PC-9 (cell line): ENCODE measurements around the gene CETP. TPM values are rescaled to one million over a fixed set of nuclear protein-coding genes. Genes with fewer than 3 reads are reported as not detected.

Experiments
- BruUV-seq: library from RNA; stranded (reverse); fragments of 400-500 nt; replicated peaks from 2 replicates; lab custom pipeline; 2021; lab: Mats Ljungman, UMichigan
- CTCF ChIA-PET: fragments of 300-600 bp; sonication (Branson Sonifier 250); formaldehyde crosslinking; loops from one replicate; lab custom pipeline; 2022; ENCODE audit warnings: antibody characterized with exemption; lab: Charles Lee
- POLR2A ChIA-PET: fragments of 300-600 bp; sonication (Branson Sonifier 250); formaldehyde crosslinking; loops from one replicate; lab custom pipeline; 2022; ENCODE audit warnings: antibody characterized with exemption; ENCODE audit not compliant: unreplicated experiment; lab: Charles Lee
- DNase-seq, 2 experiments: peaks; one replicate each; pipeline versions ENCODE4 v3.0.0 to v3.0.0-alpha.2; 2015 to 2022; ENCODE audit warnings: mixed read lengths in 1 of 2
- H2AFZ ChIP-seq: fragments of 200-600 bp; sonication (generic); 2 replicates; pipeline ENCODE4 v1.8.1; 2017; ENCODE audit warnings: antibody characterized with exemption
- H3F3A ChIP-seq: fragments of 200-600 bp; sonication (generic); 2 replicates; pipeline ENCODE4 v1.8.1; 2017; ENCODE audit warnings: antibody characterized with exemption, mild to moderate bottlenecking, low read depth; ENCODE audit not compliant: insufficient read depth
- H3K27ac ChIP-seq: fragments of 200-600 bp; sonication (generic); 2 replicates; pipeline ENCODE4 v1.6.1; 2016; ENCODE audit warnings: mixed run types
- H3K27me3 ChIP-seq: fragments of 200-600 bp; sonication (generic); 2 replicates; pipeline ENCODE4 v1.6.1; 2016; ENCODE audit warnings: low read depth, mixed run types; ENCODE audit not compliant: insufficient read depth
- H3K36me3 ChIP-seq: fragments of 200-600 bp; sonication (generic); 2 replicates; pipeline ENCODE4 v1.6.1; 2016; ENCODE audit warnings: low read depth, mixed run types
- H3K4me1 ChIP-seq: fragments of 200-600 bp; sonication (generic); replicated peaks from 2 replicates; pipeline ENCODE4 v1.6.1; 2016; ENCODE audit warnings: mixed run types; ENCODE audit not compliant: insufficient read depth
- H3K4me2 ChIP-seq: fragments of 200-600 bp; sonication (generic); 2 replicates; pipeline ENCODE4 v1.6.1; 2017; ENCODE audit warnings: mixed run types
- H3K4me3 ChIP-seq: fragments of 200-600 bp; sonication (generic); 2 replicates; pipeline ENCODE4 v1.6.1; 2016; ENCODE audit warnings: mixed run types
- H3K79me2 ChIP-seq: fragments of 200-600 bp; sonication (generic); 2 replicates; pipeline ENCODE4 v1.6.1; 2017; ENCODE audit warnings: low read depth, mixed run types
- H3K9me2 ChIP-seq: fragments of 200-600 bp; sonication (generic); 2 replicates; pipeline ENCODE4 v1.8.1; 2017; ENCODE audit warnings: mild to moderate bottlenecking; ENCODE audit not compliant: insufficient read depth
- H3K9me3 ChIP-seq: fragments of 200-600 bp; sonication (generic); 2 replicates; pipeline ENCODE4 v1.8.1; 2016; ENCODE audit warnings: low read depth; ENCODE audit not compliant: insufficient read depth
- H4K20me1 ChIP-seq: fragments of 200-600 bp; sonication (generic); 2 replicates; pipeline ENCODE4 v1.8.1; 2017; ENCODE audit not compliant: insufficient read depth
- EZH2 ChIP-seq: fragments of 200-600 bp; sonication (generic); IDR thresholded peaks from 2 replicates; pipeline ENCODE4 v1.8.0; 2017; ENCODE audit warnings: antibody characterized with exemption, low read depth
- intact Hi-C: fragments of 100-400 bp; cut with micrococcal nuclease; formaldehyde crosslinking; loops from one replicate; pipeline ENCODE4 v1.10.0; 2022; ENCODE audit not compliant: unreplicated experiment
- total RNA-seq: library from RNA; stranded (reverse); gene quantifications from 2 replicates; pipeline ENCODE4 v1.2.3, GENCODE V29; 2021
- TF ChIP-seq, protein P1 (sequence below): fragments of 200-600 bp; sonication (generic); conservative IDR thresholded peaks from 2 replicates; pipeline ENCODE4 v1.6.1; 2017; ENCODE audit warnings: mixed run types, antibody characterized with exemption, mild to moderate bottlenecking, moderate library complexity

CETP gene
- total RNA-seq, 1 experiment from 2014 or later = not detected

DNA sequence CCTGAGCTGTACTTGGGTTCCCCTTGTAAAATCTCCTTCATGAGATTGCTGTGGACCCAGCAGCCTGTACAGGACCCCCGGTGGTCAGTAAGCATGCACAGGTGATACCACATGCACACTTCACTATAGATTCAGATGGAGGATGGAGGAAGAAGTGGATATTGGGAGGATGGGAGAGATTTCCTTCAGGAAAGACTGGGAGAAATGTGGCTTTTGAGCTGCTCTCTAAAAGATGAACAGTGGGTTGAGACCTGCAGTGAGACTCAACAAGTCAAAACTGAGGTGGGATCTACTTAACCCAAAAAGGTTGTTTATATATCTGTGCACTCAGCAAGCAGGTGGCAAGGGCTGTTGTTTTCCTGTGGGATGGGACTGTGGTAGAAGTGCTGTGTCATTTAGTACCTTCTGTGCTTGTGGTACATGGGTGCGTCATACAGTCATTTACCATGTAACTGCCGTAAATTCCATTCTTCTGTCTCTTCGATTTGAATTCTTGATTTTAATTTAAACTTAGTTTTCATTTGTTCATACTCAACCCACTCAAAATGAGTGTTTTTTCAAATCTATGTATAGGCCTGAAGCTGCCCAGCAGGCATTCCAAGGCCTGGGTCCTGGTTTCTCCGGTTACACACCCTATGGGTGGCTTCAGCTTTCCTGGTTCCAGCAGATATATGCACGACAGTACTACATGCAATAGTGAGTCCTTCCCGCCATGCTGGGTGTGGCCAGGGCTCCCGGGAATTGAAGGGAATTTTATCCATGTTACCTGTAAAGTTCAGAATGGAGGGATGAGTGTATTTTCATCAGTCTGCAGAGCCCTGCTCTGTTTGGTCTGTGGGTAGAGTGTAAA lies 22.9 kb upstream of the CETP start:
- Histone ChIP-seq H3K4me3 (no peak overlapping the region), H3K27ac (no peak overlapping the region), H3K4me1 (peaks cover 23% of the 10 kb centered on the region), H3K79me2 (peaks cover 31% of the 10 kb centered on the region), H4K20me1 (peaks cover 58% of the 10 kb centered on the region), H3K9me2 (no peaks in the 10 kb centered on the region), H3K4me2 (no peak overlapping the region), H2AFZ (no peak overlapping the region), H3K36me3 (peaks cover 85% of the 10 kb centered on the region), H3K27me3 (no peaks in the 10 kb centered on the region), H3F3A (peaks cover 46% of the 10 kb centered on the region), H3K9me3 (no peaks in the 10 kb centered on the region)
- DNase-seq = no peak
- CTCF ChIA-PET = interaction anchor here (0.7 kb wide), 1 partner anchor 74 kb away, joined by 5 read pairs; the partner anchor contains the start of gene SLC12A3
- intact Hi-C loops = no loop called here
- POLR2A ChIA-PET = no interaction called here
- BruUV-seq = no TSS peak
- no peak for TF ChIP-seq EZH2
- TF ChIP-seq, protein P1, sequence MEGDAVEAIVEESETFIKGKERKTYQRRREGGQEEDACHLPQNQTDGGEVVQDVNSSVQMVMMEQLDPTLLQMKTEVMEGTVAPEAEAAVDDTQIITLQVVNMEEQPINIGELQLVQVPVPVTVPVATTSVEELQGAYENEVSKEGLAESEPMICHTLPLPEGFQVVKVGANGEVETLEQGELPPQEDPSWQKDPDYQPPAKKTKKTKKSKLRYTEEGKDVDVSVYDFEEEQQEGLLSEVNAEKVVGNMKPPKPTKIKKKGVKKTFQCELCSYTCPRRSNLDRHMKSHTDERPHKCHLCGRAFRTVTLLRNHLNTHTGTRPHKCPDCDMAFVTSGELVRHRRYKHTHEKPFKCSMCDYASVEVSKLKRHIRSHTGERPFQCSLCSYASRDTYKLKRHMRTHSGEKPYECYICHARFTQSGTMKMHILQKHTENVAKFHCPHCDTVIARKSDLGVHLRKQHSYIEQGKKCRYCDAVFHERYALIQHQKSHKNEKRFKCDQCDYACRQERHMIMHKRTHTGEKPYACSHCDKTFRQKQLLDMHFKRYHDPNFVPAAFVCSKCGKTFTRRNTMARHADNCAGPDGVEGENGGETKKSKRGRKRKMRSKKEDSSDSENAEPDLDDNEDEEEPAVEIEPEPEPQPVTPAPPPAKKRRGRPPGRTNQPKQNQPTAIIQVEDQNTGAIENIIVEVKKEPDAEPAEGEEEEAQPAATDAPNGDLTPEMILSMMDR = no peak

DNA sequence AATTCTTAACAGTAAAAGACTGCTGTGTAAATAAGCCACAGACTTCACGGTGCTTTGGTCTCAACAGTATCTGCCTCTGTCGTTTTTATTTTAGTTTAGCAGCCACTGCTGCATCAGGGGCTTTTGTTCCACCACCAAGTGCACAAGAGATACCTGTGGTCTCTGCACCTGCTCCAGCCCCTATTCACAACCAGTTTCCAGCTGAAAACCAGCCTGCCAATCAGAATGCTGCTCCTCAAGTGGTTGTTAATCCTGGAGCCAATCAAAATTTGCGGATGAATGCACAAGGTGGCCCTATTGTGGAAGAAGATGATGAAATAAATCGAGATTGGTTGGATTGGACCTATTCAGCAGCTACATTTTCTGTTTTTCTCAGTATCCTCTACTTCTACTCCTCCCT lies 21.9 kb upstream of the CETP start:
- POLR2A ChIA-PET = no interaction called here
- intact Hi-C loops = no loop called here

DNA sequence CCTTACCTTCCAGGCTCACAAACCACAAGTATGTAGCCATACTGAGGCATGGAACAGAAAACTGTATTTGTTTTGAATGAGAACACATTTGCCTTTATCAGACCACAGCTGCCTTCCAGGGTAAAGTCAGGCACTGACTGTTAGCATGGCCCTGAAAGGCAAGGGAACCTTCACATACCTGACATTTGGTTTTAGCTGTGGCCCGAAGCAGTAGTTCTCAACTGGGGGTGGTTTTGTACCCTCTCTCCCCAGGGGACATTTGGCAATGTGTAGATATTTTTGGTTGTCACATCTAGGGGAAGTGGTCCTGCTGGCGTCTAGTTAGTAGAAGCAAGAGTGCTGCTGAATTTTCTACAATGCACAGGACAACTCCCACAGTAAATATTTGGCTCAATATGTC lies 20.7 kb upstream of the CETP start:
- H3K27me3 ChIP-seq = no peaks in the 10 kb centered on the region
- ChIA-PET CTCF (no interaction called here), POLR2A (interaction anchor here (0.5 to 0.6 kb wide), 2 partner anchors 222 to 288 kb away, joined by 3 to 5 read pairs; no protein-coding TSS in a partner anchor)
- H3K36me3 ChIP-seq = peaks cover 78% of the 10 kb centered on the region
- H4K20me1 ChIP-seq = peaks cover 38% of the 10 kb centered on the region
- no peaks in the 10 kb centered on the region for H3K9me2 ChIP-seq
- H3K79me2 ChIP-seq = peaks cover 9% of the 10 kb centered on the region; the same call in 1 of the 2 replicates
- H3K27ac ChIP-seq = no peak overlapping the region
- BruUV-seq = no TSS peak
- no peak overlapping the region for H3K4me3 ChIP-seq
- DNase-seq = no peak
- TF ChIP-seq, protein P1 = no peak
- no peak for TF ChIP-seq EZH2
- no peaks in the 10 kb centered on the region for H3K9me3 ChIP-seq
- peaks cover 63% of the 10 kb centered on the region for H3F3A ChIP-seq
- H2AFZ ChIP-seq = no peak overlapping the region
- H3K4me2 ChIP-seq = no peak overlapping the region
- intact Hi-C loops = no loop called here
- peaks cover 30% of the 10 kb centered on the region for H3K4me1 ChIP-seq

More for the DNA sequence above, 21.9 kb upstream of the CETP start:
- DNase-seq = no peak
- Histone ChIP-seq H2AFZ (no peak overlapping the region), H3K4me1 (peaks cover 25% of the 10 kb centered on the region), H3K4me3 (no peak overlapping the region), H3K79me2 (peaks cover 22% of the 10 kb centered on the region), H3K27me3 (no peaks in the 10 kb centered on the region), H3K9me3 (no peaks in the 10 kb centered on the region), H4K20me1 (peaks cover 49% of the 10 kb centered on the region), H3K27ac (no peak overlapping the region), H3F3A (peaks cover 55% of the 10 kb centered on the region), H3K36me3 (peaks cover 89% of the 10 kb centered on the region), H3K4me2 (no peak overlapping the region), H3K9me2 (no peaks in the 10 kb centered on the region)
- CTCF ChIA-PET = no interaction called here
- TF ChIP-seq, protein P1 = no peak
- TF ChIP-seq EZH2 = no peak
- no TSS peak for BruUV-seq
